Measurements from ENCODE around the gene UHRF2.

DNA sequence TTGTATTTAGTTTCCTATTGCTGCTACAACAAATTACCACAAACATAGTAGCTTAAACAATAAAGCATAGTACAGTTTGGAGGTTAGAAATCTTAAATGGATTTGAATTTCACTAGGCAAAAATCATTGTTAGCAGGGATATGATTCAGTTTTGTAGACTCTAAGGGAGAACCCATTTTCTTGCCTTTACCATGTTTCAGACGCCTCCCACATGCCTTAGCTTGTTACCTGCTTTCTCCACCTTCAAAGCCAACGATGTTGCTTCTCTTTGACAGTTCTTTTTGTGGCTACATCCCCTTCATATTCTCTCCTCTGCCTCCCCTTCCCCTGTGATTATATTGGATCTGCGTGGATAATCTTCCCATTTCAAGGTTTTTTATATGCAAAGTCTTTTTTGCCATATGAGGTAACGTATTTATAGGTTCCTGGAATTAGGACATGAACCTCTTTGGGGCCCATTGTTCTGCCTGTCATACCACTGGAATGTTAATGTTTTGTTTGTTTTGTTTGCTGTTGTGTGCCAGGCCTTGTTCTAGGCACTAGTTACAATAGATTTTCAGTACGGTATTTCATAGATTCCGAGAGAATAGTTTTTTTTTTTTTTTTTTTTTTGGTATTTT is 54.1 kb downstream of the UHRF2 start:
- TF ChIP-seq CTCF (IDR thresholded peaks at IDR 0.05) = no peak
- no peak for TF ChIP-seq EP300 (IDR thresholded peaks at IDR 0.05)
- TF ChIP-seq POLR2A (IDR thresholded peaks at IDR 0.05) = no peak

All from gastroesophageal sphincter (tissue), 3 donors.